Trophoblast cell (in vitro differentiated cells and primary cell): ENCODE results near the gene AGRP.

Experiments
- DNase-seq, 2 donors: peaks; one replicate each; pipeline ENCODE4 v3.0.0-alpha.2; 2016
- H2AFZ ChIP-seq: 2 replicates; pipeline ENCODE4 v1.6.1; 2013; ENCODE audit warnings: low read length, moderate library complexity, mild to moderate bottlenecking; ENCODE audit not compliant: insufficient read depth, poor library complexity
- H2AK5ac ChIP-seq: 2 replicates; pipeline ENCODE4 v1.6.1; 2013; ENCODE audit warnings: mild to moderate bottlenecking, low read length
- H2BK120ac ChIP-seq: 2 replicates; pipeline ENCODE4 v1.6.1; 2013; ENCODE audit warnings: low read length, mild to moderate bottlenecking, moderate library complexity; ENCODE audit not compliant: insufficient read depth, poor library complexity
- H2BK12ac ChIP-seq: 2 replicates; pipeline ENCODE4 v1.6.1; 2013; ENCODE audit warnings: mild to moderate bottlenecking, low read length, moderate library complexity
- H2BK5ac ChIP-seq: 2 replicates; pipeline ENCODE4 v1.6.1; 2013; ENCODE audit warnings: low read length, low read depth, moderate library complexity, mild to moderate bottlenecking; ENCODE audit not compliant: poor library complexity
- H3K14ac ChIP-seq: 2 replicates; pipeline ENCODE4 v1.6.1; 2013; ENCODE audit warnings: mild to moderate bottlenecking, low read length
- H3K18ac ChIP-seq: 2 replicates; pipeline ENCODE4 v1.6.1; 2013; ENCODE audit warnings: mild to moderate bottlenecking, low read length
- H3K23ac ChIP-seq: 2 replicates; pipeline ENCODE4 v1.6.1; 2013; ENCODE audit warnings: low read length
- H3K27ac ChIP-seq: 2 replicates; pipeline ENCODE4 v1.5.1; 2013; ENCODE audit warnings: low read depth, mild to moderate bottlenecking, inconsistent platforms, low read length, moderate library complexity
- H3K27me3 ChIP-seq: 2 replicates; pipeline ENCODE4 v1.6.1; 2013; ENCODE audit warnings: inconsistent platforms, mild to moderate bottlenecking, low read length, moderate library complexity; ENCODE audit not compliant: insufficient read depth
- H3K36me3 ChIP-seq, 2 experiments: 1 replicate in 1 of 2; 2 replicates in 1 of 2; pipeline ENCODE4 v1.6.1; 2013; ENCODE audit warnings: low read length in 2 of 2, mild to moderate bottlenecking in 2 of 2, moderate library complexity in 1 of 2; ENCODE audit not compliant: insufficient read depth in 2 of 2, control insufficient read depth in 1 of 2
- H3K4ac ChIP-seq: 2 replicates; pipeline ENCODE4 v1.6.1; 2013; ENCODE audit warnings: low read depth, mild to moderate bottlenecking, low read length, moderate library complexity
- H3K4me1 ChIP-seq, 2 experiments: 1 replicate in 1 of 2; 2 replicates in 1 of 2; pipeline ENCODE4 v1.6.1; 2013; ENCODE audit warnings: low read length in 2 of 2, mild to moderate bottlenecking in 2 of 2, moderate library complexity in 1 of 2; ENCODE audit not compliant: insufficient read depth in 2 of 2, control insufficient read depth in 1 of 2
- H3K4me2 ChIP-seq: 2 replicates; pipeline ENCODE4 v1.6.1; 2013; ENCODE audit warnings: inconsistent platforms, mild to moderate bottlenecking, low read length, moderate library complexity
- H3K4me3 ChIP-seq: 2 replicates; pipeline ENCODE4 v1.5.1; 2013; ENCODE audit warnings: mild to moderate bottlenecking, low read depth, low read length, inconsistent platforms
- H3K79me1 ChIP-seq: one replicate; pipeline ENCODE4 v1.6.1; 2013; ENCODE audit warnings: low read length
- H3K79me2 ChIP-seq: 2 replicates; pipeline ENCODE4 v1.6.1; 2013; ENCODE audit warnings: low read length, mild to moderate bottlenecking; ENCODE audit not compliant: control insufficient read depth, insufficient read depth, poor library complexity
- H3K9ac ChIP-seq: 2 replicates; pipeline ENCODE4 v1.6.1; 2013; ENCODE audit warnings: mild to moderate bottlenecking, low read length
- H3K9me3 ChIP-seq: 2 replicates; pipeline ENCODE4 v1.6.1; 2013; ENCODE audit warnings: low read depth, mild to moderate bottlenecking, control low read depth, inconsistent platforms, low read length; ENCODE audit not compliant: insufficient read depth
- H4K12ac ChIP-seq: 2 replicates; pipeline ENCODE4 v1.6.1; 2013; ENCODE audit warnings: low read depth, mild to moderate bottlenecking, low read length, moderate library complexity
- H4K8ac ChIP-seq: 2 replicates; pipeline ENCODE4 v1.6.1; 2013; ENCODE audit warnings: low read depth, mild to moderate bottlenecking, low read length, moderate library complexity
- H4K91ac ChIP-seq: one replicate; pipeline ENCODE4 v1.6.1; 2013; ENCODE audit warnings: low read depth, mild to moderate bottlenecking, low read length, moderate library complexity
- WGBS: extraction: QIAGEN DNeasy Blood & Tissue Kit; methylation state at CpG from one replicate; pipeline ENCODE4 v1.1.7; 2013; ENCODE audit warnings: missing lambda C conversion rate; ENCODE audit not compliant: insufficient read length, insufficient coverage; ENCODE audit errors: extremely low coverage; 5-methylcytosine and 5-hydroxymethylcytosine counted together

The AGRP gene

DNA sequence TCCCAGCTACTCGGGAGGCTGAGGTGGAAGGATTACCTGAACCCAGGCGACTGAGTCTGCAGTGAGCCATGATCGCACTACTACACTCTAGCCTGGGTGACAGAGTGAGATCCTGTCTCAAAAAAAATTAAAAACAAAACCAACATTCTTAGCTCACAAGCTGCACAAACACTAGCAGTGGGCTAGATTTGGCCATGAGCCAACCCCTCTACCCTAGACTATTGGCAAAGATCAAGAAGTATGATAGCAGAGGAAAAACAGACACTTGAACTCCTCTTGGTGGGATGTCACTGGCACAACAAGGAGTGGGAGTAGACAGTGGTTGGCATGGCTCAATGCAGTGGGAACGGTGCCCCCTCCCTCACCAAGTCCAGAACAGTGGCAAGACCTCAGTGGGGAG, 25.7 kb upstream of the AGRP start:
- Histone ChIP-seq H3K27ac (no peak overlapping the region), H3K4me2 (no peak overlapping the region), H4K91ac (no peak overlapping the region), H3K9me3 (no peaks in the 10 kb centered on the region), H2BK5ac (no peak overlapping the region), H4K12ac (no peak overlapping the region), H2AFZ (no peak overlapping the region), H3K9ac (no peak overlapping the region), H3K18ac (no peak overlapping the region), H3K79me1 (no peaks in the 10 kb centered on the region), H2AK5ac (no peak overlapping the region), H3K4me1 (no peaks in the 10 kb centered on the region), H3K14ac (no peak overlapping the region), H3K27me3 (peaks cover 2% of the 10 kb centered on the region), H3K4ac (no peak overlapping the region), H2BK12ac (no peak overlapping the region), H3K4me3 (no peak overlapping the region), H2BK120ac (no peak overlapping the region), H3K79me2 (no peaks in the 10 kb centered on the region), H4K8ac (no peak overlapping the region), H3K36me3 (no peaks in the 10 kb centered on the region), H3K23ac (no peak overlapping the region)
- no CpG with 5 or more reads among the region's 4 CpGs for WGBS
- DNase-seq: no peak

DNA sequence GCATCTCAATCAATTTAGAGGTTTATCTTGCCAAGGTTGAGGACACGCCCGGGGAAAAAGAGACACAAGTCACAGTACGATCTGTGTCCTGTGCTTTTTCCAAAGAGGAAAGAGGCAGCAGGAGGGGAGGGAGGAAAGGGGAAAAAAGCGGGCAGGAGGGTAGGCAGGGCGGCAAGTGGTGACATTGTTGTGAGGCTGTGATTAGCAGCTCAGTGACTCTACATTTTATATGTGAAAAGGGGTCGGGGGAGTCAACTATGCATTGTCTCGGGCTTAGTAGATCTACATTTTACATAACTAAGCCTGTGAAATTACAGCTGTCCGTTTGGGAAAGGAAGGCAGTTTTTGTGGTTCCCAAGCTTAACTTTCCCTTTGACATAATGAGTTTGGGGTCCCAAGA, 23.1 kb upstream of the AGRP start:
- no peak overlapping the region for H3K9ac ChIP-seq
- H3K23ac ChIP-seq: no peak overlapping the region
- no peak overlapping the region for H2BK12ac ChIP-seq
- WGBS: no CpG with 5 or more reads among the region's 8 CpGs
- no peak overlapping the region for H4K8ac ChIP-seq
- peaks cover 2% of the 10 kb centered on the region for H3K27me3 ChIP-seq
- H3K18ac ChIP-seq: no peak overlapping the region
- no peak overlapping the region for H2AK5ac ChIP-seq
- H3K27ac ChIP-seq: no peak overlapping the region
- no peak overlapping the region for H4K91ac ChIP-seq
- no peak overlapping the region for H2BK120ac ChIP-seq
- DNase-seq: no peak
- no peak overlapping the region for H4K12ac ChIP-seq
- no peaks in the 10 kb centered on the region for H3K79me2 ChIP-seq
- no peak overlapping the region for H2BK5ac ChIP-seq
- no peak overlapping the region for H3K14ac ChIP-seq
- no peak overlapping the region for H3K4ac ChIP-seq
- H3K4me3 ChIP-seq: no peak overlapping the region
- no peak overlapping the region for H3K4me2 ChIP-seq
- H3K4me1 ChIP-seq: no peaks in the 10 kb centered on the region
- H3K9me3 ChIP-seq: no peaks in the 10 kb centered on the region
- no peak overlapping the region for H2AFZ ChIP-seq
- no peaks in the 10 kb centered on the region for H3K36me3 ChIP-seq
- H3K79me1 ChIP-seq: no peaks in the 10 kb centered on the region

DNA sequence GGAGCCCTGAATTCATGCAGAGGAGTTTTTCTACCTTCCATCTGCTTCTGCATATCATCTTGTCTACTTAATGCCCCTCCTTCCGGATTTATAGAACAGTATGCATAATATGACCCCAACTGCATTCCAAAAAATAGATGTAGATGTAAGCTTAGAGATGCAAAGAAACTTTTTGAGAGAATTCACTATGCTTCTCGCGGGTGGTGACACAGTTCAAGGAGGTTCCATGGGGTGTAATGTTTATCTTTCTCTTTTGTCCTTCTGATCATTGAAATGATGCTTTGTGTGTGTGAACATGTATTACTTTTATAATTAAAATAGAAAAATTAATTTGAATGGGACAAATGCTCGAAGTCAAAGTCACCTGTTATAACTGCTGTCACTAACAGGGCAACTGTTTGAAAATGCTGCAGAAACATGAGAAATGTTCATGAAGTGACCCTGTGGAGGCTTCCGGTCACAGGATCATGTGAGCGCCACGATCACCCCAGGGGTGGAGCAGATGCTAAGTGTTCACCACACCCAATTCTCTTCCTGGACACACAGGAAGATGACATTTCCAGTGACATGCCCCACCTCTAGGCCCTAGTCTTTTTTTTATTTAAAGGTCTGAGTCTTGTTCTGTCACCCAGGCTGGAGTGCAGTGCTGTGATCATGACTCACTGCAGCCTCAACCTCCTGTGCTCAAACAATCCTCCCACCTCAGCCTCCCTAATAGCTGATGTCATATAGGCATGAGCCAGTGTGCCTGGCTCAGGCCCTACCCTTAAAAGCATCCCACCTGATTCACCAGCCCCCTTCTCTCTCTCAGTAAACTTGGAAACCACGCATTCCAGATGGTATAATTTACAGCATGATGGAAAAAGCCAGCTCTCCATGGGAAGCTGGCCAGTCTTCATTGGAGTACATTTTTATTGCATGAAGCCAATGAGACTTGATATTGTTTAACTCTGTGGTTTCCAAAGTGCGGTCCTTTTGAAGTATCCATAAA, 21.0 kb upstream of the AGRP start:
- peak in 1 of 2 donors; percentile 15 for DNase-seq
- Histone ChIP-seq H2BK5ac (no peak overlapping the region), H3K4me3 (no peak overlapping the region), H4K12ac (no peak overlapping the region), H4K91ac (no peak overlapping the region), H3K9me3 (no peaks in the 10 kb centered on the region), H2AK5ac (no peak overlapping the region), H4K8ac (no peak overlapping the region), H3K18ac (no peak overlapping the region), H2BK12ac (no peak overlapping the region), H3K23ac (no peak overlapping the region), H2BK120ac (no peak overlapping the region), H3K4me2 (no peak overlapping the region), H3K79me1 (no peaks in the 10 kb centered on the region), H3K79me2 (no peaks in the 10 kb centered on the region), H3K4ac (no peak overlapping the region), H3K14ac (no peak overlapping the region), H2AFZ (no peak overlapping the region), H3K36me3 (no peaks in the 10 kb centered on the region), H3K9ac (no peak overlapping the region), H3K27ac (no peak overlapping the region), H3K4me1 (no peaks in the 10 kb centered on the region), H3K27me3 (peaks cover 2% of the 10 kb centered on the region)
- WGBS: no CpG with 5 or more reads among the region's 9 CpGs

DNA sequence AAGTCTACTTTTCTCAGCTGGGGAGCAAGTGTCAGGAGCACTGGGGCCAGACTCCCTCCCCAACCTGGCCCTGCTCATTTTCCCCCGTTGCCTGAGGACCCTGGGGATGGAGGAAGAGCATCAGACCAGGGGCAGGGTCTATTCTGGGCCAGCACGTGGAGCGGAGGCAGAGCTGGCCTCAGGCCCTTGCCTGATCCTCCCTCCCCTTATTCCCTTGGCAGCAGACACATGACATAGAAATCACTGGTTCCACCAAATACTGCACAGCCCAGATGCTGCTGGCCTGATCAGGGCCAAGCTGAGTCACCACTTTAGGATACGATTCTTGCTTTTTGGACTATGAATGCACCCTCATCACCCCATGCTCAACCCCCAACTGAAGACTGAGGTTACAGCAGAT, 15.8 kb upstream of the AGRP start:
- DNase-seq: no peak
- H3K79me1 ChIP-seq: no peaks in the 10 kb centered on the region

More for the DNA sequence above, 15.8 kb upstream of the AGRP start:
- H3K9ac ChIP-seq: peak overlapping the region; percentile 51
- no peaks in the 10 kb centered on the region for H3K9me3 ChIP-seq
- no peaks in the 10 kb centered on the region for H3K4me1 ChIP-seq
- H4K91ac ChIP-seq: no peak overlapping the region
- H4K8ac ChIP-seq: no peak overlapping the region
- no peaks in the 10 kb centered on the region for H3K79me2 ChIP-seq
- WGBS: no CpG with 5 or more reads among the region's 4 CpGs
- H4K12ac ChIP-seq: no peak overlapping the region
- no peak overlapping the region for H3K27ac ChIP-seq
- H2BK12ac ChIP-seq: no peak overlapping the region
- H3K36me3 ChIP-seq: no peaks in the 10 kb centered on the region
- no peak overlapping the region for H2BK5ac ChIP-seq
- H3K4ac ChIP-seq: no peak overlapping the region
- H2AFZ ChIP-seq: no peak overlapping the region
- no peak overlapping the region for H3K4me3 ChIP-seq
- H3K18ac ChIP-seq: no peak overlapping the region
- no peak overlapping the region for H2BK120ac ChIP-seq
- H2AK5ac ChIP-seq: no peak overlapping the region
- H3K14ac ChIP-seq: no peak overlapping the region
- no peaks in the 10 kb centered on the region for H3K27me3 ChIP-seq
- peak overlapping the region; percentile 22 for H3K23ac ChIP-seq
- H3K4me2 ChIP-seq: no peak overlapping the region
